HG02970 (cell line): ENCODE results near the gene SMPD4.
"Not testable (repeated sequence)": the region's sequence is repeated elsewhere in the genome, so short reads cannot be mapped to it uniquely, and the experiment has no call there.

Experiments used
- ATAC-seq: cut with Tn5 transposase; IDR thresholded peaks from one replicate; pipeline ENCODE4 v1.9.1; 2021; ENCODE audit warnings: mild to moderate bottlenecking, moderate library complexity, moderate number of reproducible peaks; ENCODE audit not compliant: unreplicated experiment, low FRiP score

Gene SMPD4

GRCh38 chr2:130160131-130160530 is 21.3 kb downstream of the SMPD4 start:
- no peak for ATAC-seq

GRCh38 chr2:130159376-130159775 is 22.0 kb downstream of the SMPD4 start:
- not testable (repeated sequence) for ATAC-seq

- ATAC-seq, result no peak
Measured at GRCh38 chr2:130158631-130159030, 22.8 kb downstream of the SMPD4 start.

- ATAC-seq, result peak; percentile 76
Measured at GRCh38 chr2:130157825-130158514, 23.4 kb downstream of the SMPD4 start.

- not testable (repeated sequence) for ATAC-seq
Measured at GRCh38 chr2:130157354-130157753, 24.0 kb downstream of the SMPD4 start.

- ATAC-seq, result no peak
Measured at GRCh38 chr2:130156624-130157004, 24.8 kb downstream of the SMPD4 start.

- ATAC-seq, result not testable (repeated sequence)
Measured at GRCh38 chr2:130155956-130156623, 25.3 kb downstream of the SMPD4 start.

GRCh38 chr2:130154773-130155765 is 26.3 kb downstream of the SMPD4 start:
- no peak for ATAC-seq

GRCh38 chr2:130154423-130154770 is 27.0 kb downstream of the SMPD4 start:
- ATAC-seq, result not testable (repeated sequence)

GRCh38 chr2:130153721-130154422 is 27.5 kb downstream of the SMPD4 start:
- not testable (repeated sequence) for ATAC-seq

GRCh38 chr2:130152816-130153595 is 28.4 kb downstream of the SMPD4 start:
- no peak for ATAC-seq

GRCh38 chr2:130152136-130152815 is 29.1 kb downstream of the SMPD4 start:
- not testable (repeated sequence) for ATAC-seq

GRCh38 chr2:130151145-130151512 is 30.3 kb downstream of the SMPD4 start:
- ATAC-seq, result not testable (repeated sequence)

GRCh38 chr2:130150181-130151144 is 30.9 kb downstream of the SMPD4 start:
- no peak for ATAC-seq

GRCh38 chr2:130148515-130148914 is 32.9 kb downstream of the SMPD4 start:
- not testable (repeated sequence) for ATAC-seq

- peak; percentile 80 for ATAC-seq
Measured at GRCh38 chr2:130145006-130145414, 36.4 kb downstream of the SMPD4 start, which contains the start of gene CCDC74B. CCDC74B (minus strand) TSS chr2:130145112; CDS start chr2:130144996, 116 bp downstream.

- ATAC-seq, result not testable (repeated sequence)
Measured at GRCh38 chr2:130143266-130144039, 37.9 kb downstream of the SMPD4 start.
